NCI-H345 treated with DMSO at 0.1 percent for 48 hours (cell line): ENCODE results near the gene PJA1.
A peak's percentile ranks its signal among the peaks of the same experiment; 100 is the strongest.

Source experiments
- DNase-seq: peaks from one replicate; lab custom pipeline; 2025; ENCODE audit not compliant: unreplicated experiment; lab: John Stamatoyannopoulos, UW

Gene PJA1

DNA sequence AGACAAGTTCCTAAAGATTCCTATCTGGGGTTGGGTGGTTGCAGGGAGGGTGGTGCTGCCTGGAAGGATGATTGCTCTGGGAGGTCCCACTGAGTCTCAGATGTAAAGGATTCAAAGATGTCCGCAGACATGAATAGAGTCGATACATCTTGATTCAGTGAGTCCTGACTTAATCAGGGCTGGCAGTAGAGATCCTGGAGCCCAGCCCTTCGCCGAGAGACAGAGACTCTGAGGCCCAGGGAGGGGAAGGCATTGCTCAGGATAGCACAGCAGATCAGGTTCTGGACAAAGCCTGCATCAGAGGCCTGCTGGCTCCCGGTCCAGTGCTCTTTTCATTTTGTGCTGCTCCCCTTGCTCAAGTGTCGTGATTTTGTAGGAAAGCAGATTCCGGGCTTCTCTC lies 21.7 kb downstream of the PJA1 start:
- no peak for DNase-seq

DNA sequence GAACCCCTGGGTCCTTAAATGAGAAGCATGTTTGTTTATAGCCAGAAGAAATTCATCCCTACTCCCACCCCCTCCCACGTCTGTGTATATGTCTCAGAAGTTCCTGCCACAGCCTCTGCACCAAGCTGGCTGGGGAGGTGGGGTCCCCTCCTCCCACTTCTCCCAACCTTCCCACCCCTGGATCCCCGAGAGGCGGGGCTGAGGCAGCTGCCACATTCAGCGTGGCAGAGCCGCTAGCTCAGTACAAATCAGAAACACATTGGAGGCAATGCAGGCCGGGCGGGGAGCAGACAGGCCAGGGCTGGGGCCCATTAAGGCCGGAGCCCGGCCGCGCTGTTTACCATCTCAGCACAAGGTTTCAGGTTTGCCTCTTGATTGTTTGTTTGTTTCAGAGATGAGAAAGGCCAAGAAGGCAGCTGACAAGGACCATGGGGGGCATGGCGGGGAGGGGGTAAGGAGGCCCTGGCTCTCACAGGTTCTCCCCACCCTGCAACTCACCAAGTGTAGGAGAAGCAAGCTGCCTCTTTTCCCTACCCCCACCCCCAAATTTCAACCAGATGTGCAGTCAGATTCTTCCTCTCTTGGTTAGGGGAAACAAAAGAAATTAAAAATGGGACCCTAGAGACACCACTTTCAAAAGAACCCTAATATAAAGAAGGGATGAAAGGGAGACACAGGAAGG lies 22.3 kb downstream of the PJA1 start:
- DNase-seq: no peak

DNA sequence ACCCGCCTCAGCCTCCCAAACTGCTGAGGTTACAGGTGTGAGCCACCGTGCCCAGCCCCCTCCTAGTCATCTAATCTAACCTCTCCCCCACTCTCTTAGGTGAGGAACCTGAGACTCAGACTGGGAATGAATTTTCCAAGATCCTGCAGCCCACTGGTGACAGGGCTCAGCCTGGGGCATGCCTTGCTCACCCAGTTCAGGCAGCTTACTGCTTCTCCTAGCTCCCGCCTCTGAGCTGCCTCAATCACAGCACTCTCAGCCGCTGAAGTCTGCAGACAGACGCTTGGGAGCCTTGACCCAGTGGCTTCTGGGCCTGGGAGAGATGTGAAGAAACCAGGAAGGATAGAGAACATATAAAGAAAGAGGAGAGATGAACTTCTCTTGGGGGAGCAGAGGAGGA lies 24.4 kb downstream of the PJA1 start:
- DNase-seq: no peak

DNA sequence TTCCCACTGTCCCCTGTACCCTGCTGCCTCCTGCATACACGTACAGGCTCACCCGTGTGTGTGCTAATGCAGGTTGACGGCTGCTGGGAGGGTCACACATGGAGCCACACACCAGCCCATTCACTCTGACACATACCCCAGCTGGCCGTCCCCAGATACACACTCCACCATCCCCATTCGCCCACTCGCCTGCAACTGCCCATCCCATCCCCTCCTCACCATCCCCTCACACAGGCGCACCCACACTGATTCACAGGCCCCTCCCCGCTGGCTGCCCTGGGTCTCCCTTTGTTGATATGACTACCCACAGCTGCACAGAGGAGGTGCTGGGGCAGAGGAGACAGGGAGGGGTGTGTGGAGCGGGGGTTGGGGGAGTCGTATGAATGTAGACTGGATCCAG lies 25.7 kb downstream of the PJA1 start:
- no peak for DNase-seq

DNA sequence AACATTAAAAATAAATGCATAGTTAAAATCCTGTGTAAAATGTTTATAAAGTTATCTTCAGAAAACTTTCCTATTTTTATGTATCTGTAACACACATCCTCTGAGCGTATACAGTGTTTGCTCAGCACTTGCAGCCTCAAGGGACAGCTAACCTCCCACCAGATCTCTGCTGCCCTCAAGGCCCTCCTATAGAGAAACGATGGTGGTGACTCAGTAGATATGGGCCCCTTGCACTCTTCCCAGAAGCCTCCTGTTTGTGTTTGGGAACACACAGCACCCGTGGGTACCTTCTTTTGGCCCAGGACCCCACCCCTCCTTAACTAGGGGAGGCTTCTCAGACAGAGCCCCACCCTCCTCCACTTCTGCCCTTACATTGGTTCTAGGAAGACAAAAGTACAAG lies 26.7 kb downstream of the PJA1 start:
- DNase-seq: no peak

DNA sequence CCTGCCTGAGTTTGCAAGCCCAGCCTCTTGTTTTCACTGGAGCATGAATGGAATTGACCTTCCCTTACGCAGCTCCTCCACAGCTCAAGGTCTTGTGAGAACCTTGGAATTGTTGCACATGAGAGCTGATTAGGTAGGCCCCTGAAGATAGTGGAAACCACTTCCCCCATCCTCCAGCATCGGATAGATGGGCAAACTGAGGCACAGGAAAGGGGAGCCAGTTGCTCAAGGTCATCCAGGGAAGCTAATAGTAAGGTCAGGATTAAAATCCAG lies 27.2 kb downstream of the PJA1 start:
- no peak for DNase-seq

DNA sequence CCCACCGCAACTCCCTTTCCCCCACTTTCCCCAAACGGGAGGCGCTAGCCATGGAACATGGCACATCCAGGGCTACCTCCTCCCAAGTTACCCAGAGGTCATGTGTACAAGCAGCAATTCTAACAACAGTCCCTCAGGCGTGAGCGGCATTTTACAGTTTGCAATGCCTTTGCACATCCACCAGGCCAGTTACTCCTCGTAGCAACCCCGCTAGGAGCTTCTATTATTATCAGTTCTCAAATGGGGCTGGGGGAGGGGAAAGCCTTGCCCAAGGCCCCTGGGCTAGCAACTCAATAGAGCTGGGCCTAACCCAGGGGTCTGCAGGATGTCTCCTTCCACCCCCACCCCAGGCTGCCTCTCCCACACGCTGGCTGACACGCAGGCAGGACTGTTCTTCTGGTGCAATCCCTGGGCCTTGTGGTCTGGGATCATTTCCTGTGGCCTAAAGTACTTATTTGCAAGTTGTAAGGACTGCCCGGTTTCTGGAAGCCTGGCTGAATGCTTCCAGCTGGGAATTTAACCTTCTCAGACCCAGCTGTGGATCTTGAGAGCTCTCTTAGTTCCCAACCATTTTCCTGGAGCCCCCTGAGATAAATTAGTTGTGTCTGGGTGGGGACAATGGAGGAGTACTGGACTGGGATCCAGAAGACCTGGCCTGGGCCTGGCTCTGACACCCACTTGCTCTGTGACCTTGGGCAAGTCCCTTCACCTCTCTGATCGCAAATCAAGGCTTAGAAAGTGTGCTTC lies 27.7 kb downstream of the PJA1 start:
- DNase-seq: no peak

DNA sequence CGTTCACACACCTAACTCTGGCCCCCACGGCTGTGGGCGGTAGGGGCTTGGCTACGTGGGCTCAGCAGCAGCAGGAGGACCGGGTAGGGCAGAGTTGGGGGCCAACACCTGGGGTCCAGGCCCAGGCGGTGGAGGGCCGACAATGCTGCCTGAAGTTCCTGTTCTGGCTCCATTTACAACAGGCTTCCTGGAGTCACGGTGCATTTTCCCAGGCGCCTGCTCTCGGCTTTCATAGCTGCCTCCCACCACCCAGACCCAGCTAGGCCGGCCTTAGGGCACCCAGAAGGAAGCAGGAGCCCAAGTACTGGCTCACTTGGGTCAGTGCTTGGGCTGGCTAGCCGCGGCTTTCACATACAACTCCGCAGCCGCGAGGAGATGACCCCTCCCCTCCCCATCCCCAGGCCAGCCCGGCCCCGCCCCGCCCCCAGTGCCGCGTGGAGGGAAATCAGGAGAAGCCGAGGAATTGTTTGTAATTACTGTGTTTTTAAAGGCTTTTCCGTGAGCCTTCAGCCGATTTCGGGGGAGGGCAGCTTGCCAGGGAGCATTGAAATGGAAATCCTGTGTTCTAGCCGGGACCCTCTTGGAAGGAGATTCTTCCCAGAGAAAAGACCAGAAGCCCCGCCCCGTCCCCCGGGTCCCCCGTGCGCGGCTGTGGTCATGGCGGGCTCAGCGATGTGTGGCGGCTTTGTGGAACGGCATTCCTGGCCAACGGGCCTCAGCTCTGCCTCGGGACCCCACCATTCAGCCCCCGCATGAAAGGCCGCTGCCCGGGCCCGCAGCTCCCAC lies 28.5 kb downstream of the PJA1 start:
- no peak for DNase-seq

DNA sequence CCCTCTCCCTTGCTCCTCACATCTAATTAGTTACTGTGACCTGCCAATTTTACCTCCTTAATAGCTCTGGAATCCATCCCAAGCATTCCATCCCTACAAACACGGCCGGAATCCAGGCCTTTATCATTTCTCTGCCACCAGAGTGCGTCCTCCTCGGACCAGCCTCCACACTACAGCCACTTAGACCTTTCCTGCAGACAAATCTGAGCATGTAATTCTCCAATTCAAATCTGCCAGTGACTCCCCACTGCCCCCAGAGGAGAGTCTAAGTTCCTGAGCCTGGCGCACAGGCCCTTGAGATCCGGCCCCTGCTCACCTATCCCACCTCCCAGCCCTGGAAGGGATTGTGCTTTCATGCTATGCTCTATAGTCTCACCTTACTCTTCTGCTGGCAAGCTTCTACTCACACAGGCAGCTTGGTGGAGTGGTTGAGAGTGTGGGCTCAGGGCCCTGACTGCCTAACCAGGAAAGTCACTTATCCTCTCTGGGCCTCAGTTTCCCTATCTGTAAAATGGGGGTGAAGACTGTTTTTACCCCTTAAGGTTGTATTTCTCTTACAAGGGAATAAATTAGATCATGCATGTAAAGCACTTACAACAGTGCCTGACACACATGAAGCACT lies 31.2 kb downstream of the PJA1 start:
- DNase-seq: no peak

DNA sequence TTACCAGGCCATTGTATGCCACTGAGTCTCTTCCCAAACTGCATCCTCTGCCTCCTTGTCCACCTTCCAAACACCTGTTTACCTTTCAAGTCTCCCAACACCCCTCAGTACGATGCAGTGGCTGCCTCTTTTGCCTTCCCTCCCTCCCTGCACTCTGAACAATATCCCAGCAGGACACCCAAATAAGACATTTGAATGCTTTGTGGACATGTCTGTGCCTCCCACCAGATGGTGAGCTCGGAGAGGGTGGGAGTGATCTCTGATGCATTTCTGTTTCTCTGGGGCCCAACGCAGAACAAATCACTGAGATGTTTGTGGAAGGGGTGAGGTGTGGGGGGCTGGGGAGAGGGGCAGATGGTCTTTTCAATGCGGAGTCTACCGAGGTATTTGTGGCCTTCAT lies 33.4 kb downstream of the PJA1 start:
- DNase-seq: peak; percentile 24

DNA sequence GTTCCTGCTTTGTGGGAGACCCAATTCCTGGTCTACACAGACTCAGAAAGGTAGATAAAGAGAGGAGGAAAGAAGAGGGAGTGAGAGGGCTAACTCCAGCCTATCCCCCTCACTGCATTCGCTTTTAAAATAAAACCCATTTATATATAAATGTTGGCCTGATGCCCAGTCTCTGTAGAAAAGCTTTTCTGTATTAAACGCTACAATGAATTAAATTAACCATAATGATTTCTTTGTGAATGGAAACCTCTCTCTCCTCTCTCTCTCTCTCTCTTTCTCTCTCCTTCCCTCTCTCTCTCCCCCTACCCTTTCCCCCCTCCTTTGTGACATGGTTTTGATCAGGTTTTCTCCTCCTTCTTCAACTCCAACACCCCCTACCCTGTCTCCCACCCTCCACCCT lies 34.8 kb downstream of the PJA1 start:
- peak; percentile 60 for DNase-seq

DNA sequence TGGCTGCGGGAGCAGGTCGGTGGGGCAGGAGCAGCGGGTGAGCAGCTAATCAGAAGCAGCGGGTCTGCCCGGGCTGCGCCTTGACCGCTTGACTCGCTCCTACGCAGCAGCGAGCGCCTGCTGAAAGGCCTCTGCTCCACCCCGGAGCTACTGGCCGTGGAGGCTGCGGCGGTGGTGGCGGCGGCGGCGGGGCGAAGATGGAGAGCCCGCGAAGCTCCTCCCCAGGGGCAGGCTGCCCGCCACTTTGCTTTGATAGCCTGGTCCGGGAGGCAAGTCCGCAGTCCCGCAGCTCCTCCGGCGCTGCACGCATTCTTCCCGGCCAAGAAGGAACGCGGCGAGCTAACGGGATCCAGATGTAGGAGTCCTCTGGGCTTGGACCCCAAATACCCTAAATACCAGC lies 36.7 kb downstream of the PJA1 start:
- no peak for DNase-seq

DNA sequence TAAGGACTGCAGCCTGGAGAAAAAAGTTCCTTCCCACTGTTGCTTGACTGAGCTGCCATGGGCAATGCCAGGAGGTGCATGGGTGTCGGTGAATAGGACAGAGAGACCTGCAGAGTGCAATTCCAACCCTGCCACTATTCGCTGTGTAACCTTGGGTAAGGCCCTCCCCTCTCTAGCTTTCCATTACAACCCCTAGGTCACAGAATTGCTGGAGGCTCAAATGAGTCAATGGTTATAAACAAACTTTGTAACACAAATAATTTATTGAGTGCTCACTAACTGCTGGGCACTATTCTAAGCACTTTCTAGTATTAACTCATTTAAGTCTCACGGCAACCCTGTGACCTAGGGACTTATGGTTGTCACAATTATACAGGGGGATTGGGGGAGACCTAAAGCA lies 37.8 kb downstream of the PJA1 start:
- no peak for DNase-seq

DNA sequence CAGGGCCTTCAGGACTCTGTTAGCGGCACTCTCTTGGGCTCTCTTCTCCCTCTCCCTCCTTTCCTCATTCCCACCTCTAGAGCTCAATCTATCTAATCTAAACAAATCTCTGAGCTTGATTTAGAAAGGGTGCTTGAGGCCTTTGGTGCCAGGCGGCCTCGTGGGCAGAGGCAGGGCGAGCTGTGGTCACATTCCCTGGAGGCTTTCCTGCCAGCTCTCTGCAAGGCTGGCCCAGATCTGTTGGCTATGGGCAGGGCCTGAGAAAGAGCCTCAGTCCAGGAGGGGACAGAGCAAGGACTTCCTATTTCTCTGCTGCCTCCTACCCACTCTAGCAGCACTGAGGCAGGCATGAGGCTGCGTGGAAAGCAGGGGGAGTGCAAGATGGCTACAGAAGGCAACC lies 38.6 kb downstream of the PJA1 start:
- DNase-seq: no peak

DNA sequence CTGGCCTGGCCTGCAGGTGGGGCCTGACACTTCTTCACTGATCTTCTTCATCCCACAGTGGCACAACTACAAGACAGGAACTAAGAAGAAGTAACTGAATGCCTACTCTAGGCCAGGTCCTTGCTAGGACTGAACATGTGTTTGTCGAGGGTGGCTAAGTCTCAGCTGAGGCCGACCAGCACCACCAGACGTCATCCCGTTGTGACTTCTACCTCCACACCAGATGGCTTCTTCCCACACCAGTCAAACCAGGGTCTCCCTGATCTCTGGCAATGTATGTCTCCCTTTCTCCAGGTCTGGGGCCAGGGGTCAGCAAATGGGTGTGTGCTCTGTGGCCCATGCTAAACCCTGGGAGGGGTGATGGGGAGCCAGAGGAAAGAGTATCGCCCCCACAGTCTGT lies 40.2 kb downstream of the PJA1 start:
- DNase-seq: no peak

DNA sequence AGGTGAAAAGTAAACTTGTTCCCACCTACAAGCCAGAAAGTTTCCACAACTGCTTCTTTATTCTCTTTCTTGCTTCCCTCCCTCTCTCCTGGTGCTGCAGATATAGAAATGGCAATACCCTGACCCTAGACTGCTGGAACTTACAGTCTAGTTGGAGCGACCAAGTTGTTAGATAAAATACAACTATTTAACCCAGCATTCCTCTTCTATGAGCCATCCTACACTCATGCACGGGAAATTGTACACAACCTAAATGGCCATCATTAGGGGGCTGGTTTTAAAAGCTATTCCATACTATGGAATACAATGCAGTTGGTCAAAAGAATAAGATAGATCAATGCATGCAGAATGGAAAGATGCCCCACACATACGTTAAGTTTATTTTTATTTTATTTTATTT lies 41.1 kb downstream of the PJA1 start:
- no peak for DNase-seq

DNA sequence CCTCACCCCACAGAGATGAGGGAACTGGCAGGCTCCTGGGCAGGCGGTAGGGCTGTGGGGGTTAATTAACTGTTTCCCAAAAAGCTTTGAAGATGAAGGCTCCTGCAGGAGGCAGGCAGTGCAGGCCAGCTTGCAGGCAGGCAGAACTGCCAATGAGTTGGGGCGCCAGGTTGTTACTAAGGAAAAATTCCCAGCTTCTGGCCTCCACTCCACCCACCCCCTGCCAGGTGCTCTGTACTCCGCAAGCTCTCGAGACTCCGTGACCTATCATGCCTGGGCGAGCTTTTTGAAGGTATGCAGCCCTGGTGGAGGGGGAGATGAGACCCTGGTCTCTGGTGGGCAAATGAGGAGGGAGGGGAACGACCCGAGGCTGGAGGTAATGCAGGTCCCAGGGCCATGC lies 41.8 kb downstream of the PJA1 start:
- DNase-seq: no peak

DNA sequence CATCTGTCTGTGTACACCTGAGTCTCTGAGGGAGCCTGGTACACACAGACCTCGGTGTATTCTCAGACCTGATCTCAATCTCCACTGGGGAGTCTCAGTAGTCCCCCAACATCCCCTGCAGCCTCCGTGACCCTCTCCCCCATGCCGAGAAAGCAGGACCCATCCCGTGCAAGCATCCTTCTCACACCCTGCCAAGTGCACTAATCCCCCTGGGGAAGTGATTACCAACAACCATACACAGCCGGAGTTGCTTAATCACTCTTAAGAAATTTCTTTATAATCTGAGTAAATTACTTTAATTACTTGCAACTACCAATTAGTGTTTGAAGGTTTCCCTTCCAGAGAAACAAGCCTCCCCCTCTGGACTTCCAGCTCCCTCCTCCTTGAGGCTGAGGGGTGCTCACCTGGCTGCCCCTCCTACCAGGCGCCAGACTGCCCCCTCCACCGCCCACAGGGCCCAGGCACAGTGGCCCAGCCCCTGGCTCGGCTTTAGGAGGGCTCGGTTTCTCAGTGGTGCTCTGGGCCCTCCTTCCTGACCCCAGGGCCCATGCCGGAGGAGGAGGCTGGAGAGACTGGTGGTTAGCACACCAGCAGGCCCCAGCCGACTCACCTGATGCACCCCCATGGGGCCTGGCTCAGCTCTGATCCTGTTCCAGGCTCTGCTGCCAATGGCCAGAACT lies 43.8 kb downstream of the PJA1 start:
- no peak for DNase-seq

DNA sequence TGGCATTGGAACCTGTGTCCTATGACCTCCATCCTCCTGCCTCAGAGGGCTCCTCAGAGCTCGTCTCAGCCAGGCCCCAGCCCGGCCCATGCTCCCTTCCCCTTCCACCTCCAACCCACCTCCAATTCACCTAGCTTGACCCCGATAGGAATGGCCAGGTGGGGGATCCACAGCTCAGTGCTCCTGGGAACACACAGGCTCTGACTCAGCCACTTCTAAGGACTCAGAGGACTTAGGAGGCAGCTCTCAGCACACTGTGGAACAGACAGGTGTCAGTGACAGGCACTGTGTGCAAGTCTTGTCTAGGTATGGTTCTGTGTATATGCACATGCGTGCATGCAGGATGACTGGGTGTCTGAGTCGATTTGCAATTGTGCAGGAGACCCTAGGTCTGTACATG lies 44.8 kb downstream of the PJA1 start:
- DNase-seq: no peak

DNA sequence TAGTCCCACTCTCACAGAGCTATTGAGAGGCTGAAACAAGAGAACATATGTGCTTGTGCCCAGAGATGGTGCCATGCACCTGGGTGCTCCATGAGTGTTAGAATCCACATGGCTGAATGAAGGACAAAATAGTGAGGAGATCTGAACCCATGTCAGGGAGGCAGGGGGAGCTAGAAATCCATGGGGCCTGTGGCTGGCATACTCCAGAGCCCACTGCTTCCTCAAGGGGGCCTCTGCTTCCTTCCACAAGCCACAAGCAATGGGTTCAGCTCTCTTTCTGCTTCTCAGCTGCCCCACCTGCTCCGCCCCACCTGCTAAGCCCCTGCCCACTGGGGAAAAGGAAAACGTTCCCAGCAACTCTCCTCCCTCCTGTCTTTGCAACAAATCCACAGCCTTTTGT lies 46.1 kb downstream of the PJA1 start:
- no peak for DNase-seq

DNA sequence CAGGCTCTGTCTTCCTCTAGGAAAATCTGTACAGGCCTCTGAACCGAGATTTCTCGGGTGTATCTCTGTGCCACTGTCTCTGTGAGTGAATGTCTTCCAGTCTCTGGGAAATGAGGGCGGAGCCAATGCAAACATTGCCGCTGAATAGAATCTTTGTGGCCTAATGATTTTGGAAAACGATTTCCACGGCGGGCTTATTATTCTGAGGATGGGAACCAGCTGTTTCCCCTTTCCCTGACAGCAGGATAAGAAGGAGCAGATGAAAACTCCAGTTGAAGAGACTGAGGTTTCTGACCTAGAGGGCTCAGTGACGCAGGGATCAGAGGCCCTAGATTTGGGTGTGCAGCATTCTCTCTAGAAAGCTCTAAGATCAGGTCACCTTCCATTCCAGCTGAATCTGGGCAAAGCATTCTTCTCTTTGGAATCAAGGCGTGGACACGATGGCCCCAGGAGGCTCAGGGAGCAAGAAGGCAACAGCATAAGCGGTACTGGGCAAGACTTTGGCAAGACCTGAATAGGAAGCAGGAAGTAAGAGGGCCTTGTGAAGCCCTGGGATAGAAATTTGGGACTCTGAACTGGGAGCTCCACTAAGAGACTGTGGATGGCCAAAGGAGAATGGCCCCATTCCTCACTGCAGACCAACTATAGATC lies 47.3 kb downstream of the PJA1 start:
- DNase-seq: no peak
